Skeletal muscle satellite cell (primary cell): ENCODE results near the gene NUCKS1.
"Not testable (repeated sequence)": the region's sequence is repeated elsewhere in the genome, so short reads cannot be mapped to it uniquely, and the experiment has no call there.

Experiments
- H3K27me3 ChIP-seq: 2 replicates; pipeline ENCODE4 v1.7.0; 2013; ENCODE audit warnings: low read length; ENCODE audit not compliant: control insufficient read depth, insufficient read depth
- H3K36me3 ChIP-seq: 2 replicates; pipeline ENCODE4 v1.7.0; 2013; ENCODE audit warnings: mild to moderate bottlenecking, control low read depth, low read length; ENCODE audit not compliant: insufficient read depth
- H3K4me1 ChIP-seq: 2 replicates; pipeline ENCODE4 v1.7.0; 2013; ENCODE audit warnings: low read length; ENCODE audit not compliant: control insufficient read depth, insufficient read depth
- H3K4me2 ChIP-seq: 2 replicates; pipeline ENCODE4 v1.7.0; 2013; ENCODE audit warnings: mild to moderate bottlenecking, low read length
- H3K4me3 ChIP-seq: 2 replicates; pipeline ENCODE4 v1.7.0; 2013; ENCODE audit warnings: low read length
- H3K9ac ChIP-seq: 2 replicates; pipeline ENCODE4 v1.7.0; 2013; ENCODE audit warnings: mild to moderate bottlenecking, low read depth, low read length, moderate library complexity
- H3K9me3 ChIP-seq: replicated peaks from 2 replicates; pipeline ENCODE4 v1.7.0; 2013; ENCODE audit warnings: mild to moderate bottlenecking, control low read depth, low read length

The NUCKS1 gene

GRCh38 chr1:205746757-205747412, 3.1 kb downstream of the NUCKS1 start:
- peak overlapping the region; percentile 95 for H3K9ac ChIP-seq
- H3K36me3 ChIP-seq, result no peaks in the 10 kb centered on the region
- peak overlapping the region; percentile 85 for H3K4me3 ChIP-seq
- no peaks in the 10 kb centered on the region for H3K9me3 ChIP-seq
- H3K27me3 ChIP-seq, result no peaks in the 10 kb centered on the region
- H3K4me1 ChIP-seq, result peaks cover 14% of the 10 kb centered on the region
- peak overlapping the region; percentile 78 for H3K4me2 ChIP-seq

GRCh38 chr1:205744403-205744802, 5.6 kb downstream of the NUCKS1 start:
- H3K4me2 ChIP-seq, result no peak overlapping the region
- H3K27me3 ChIP-seq, result no peaks in the 10 kb centered on the region
- H3K36me3 ChIP-seq, result peaks cover under 1% of the 10 kb centered on the region
- H3K4me3 ChIP-seq, result no peak overlapping the region
- H3K9ac ChIP-seq, result no peak overlapping the region
- peaks cover 24% of the 10 kb centered on the region for H3K4me1 ChIP-seq
- no peaks in the 10 kb centered on the region for H3K9me3 ChIP-seq

DNA sequence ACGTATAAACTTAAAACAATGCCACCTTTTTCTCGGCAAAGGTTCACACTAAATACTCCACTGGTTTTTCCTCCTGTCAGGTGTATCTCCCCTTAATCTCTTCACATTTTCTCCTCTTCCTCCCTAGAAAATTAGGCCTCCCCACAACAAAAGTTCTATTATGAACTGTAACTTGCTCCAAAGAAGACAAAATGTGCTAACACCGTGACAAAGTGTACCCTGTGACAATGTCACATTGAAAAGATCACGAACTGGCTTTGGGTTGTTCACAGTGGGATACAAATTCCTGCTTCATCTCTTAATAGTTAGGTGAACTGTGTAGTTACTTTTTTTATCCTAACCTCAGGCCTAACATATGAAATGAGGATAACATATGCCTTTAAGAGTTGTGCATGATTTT, 6.0 kb downstream of the NUCKS1 start:
- Histone ChIP-seq H3K4me3 (no peak overlapping the region), H3K9ac (no peak overlapping the region), H3K4me2 (no peak overlapping the region), H3K27me3 (no peaks in the 10 kb centered on the region), H3K4me1 (peaks cover 26% of the 10 kb centered on the region), H3K9me3 (no peaks in the 10 kb centered on the region), H3K36me3 (peaks cover 5% of the 10 kb centered on the region)

DNA sequence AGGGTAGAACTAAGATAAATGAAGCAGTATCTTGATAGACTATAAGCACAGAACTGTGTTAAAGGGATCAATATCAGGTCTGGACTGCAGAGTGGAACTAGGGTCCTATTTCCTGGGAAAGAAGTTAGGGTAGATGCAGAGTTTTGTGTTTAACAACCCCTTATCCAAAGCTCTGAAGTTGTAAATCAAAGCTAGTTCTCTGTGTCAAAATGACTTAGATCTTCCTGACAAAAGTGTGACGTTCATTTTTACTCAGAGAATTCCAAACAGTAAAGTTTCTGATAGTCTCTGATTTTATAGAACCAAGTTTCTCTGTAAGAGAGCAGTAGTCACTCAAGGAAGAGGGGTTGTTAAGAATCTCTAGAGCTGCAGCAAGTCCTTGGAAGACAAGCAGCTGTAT, 8.3 kb downstream of the NUCKS1 start:
- Histone ChIP-seq H3K4me3 (no peak overlapping the region), H3K4me1 (peaks cover 16% of the 10 kb centered on the region), H3K9ac (no peak overlapping the region), H3K9me3 (no peaks in the 10 kb centered on the region), H3K4me2 (no peak overlapping the region), H3K36me3 (peaks cover 5% of the 10 kb centered on the region), H3K27me3 (no peaks in the 10 kb centered on the region)

GRCh38 chr1:205739348-205740160, 10.4 kb downstream of the NUCKS1 start:
- no peak overlapping the region for H3K4me3 ChIP-seq

DNA sequence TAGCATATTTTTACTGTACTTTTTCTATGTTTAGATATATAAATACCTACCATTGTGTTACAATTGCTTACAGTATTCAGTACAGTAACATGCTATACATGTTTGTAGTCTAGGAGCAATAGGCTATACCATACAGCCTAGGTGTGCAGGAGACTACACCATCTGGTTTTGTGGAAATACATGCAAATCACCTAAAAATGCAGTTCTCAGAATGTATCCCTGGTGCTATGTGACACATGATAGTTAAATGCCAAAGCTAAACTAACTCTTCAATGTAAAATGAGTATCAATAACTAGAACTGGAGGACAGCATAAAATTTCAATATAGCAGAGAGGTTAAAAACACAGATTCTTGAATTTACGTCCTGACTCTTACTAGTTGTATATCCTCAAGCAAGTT, 14.8 kb downstream of the NUCKS1 start:
- Histone ChIP-seq H3K27me3 (no peaks in the 10 kb centered on the region), H3K9ac (no peak overlapping the region), H3K4me3 (no peak overlapping the region), H3K36me3 (peaks cover 34% of the 10 kb centered on the region), H3K4me2 (no peak overlapping the region), H3K9me3 (no peaks in the 10 kb centered on the region), H3K4me1 (peaks cover 15% of the 10 kb centered on the region)

More at GRCh38 chr1:205739348-205740160, 10.4 kb downstream of the NUCKS1 start:
- no peaks in the 10 kb centered on the region for H3K9me3 ChIP-seq
- no peak overlapping the region for H3K9ac ChIP-seq
- H3K4me2 ChIP-seq, result no peak overlapping the region
- H3K36me3 ChIP-seq, result peaks cover 23% of the 10 kb centered on the region
- peaks cover 12% of the 10 kb centered on the region for H3K4me1 ChIP-seq
- H3K27me3 ChIP-seq, result no peaks in the 10 kb centered on the region

GRCh38 chr1:205733438-205734175, 16.4 kb downstream of the NUCKS1 start:
- H3K4me2 ChIP-seq, result no peak overlapping the region
- H3K4me1 ChIP-seq, result peaks cover 5% of the 10 kb centered on the region
- no peaks in the 10 kb centered on the region for H3K9me3 ChIP-seq
- H3K36me3 ChIP-seq, result peaks cover 35% of the 10 kb centered on the region
- no peak overlapping the region for H3K4me3 ChIP-seq
- no peaks in the 10 kb centered on the region for H3K27me3 ChIP-seq
- no peak overlapping the region for H3K9ac ChIP-seq

- Histone ChIP-seq H3K27me3 (no peaks in the 10 kb centered on the region), H3K36me3 (peaks cover 50% of the 10 kb centered on the region), H3K4me2 (no peak overlapping the region), H3K9me3 (no peaks in the 10 kb centered on the region), H3K4me3 (no peak overlapping the region), H3K4me1 (peaks cover 5% of the 10 kb centered on the region), H3K9ac (no peak overlapping the region)
Observed at GRCh38 chr1:205729945-205730610, 19.9 kb downstream of the NUCKS1 start.

- Histone ChIP-seq H3K4me3 (no peak overlapping the region), H3K9me3 (no peaks in the 10 kb centered on the region), H3K4me1 (no peaks in the 10 kb centered on the region), H3K36me3 (peaks cover 67% of the 10 kb centered on the region), H3K27me3 (no peaks in the 10 kb centered on the region), H3K4me2 (no peak overlapping the region), H3K9ac (no peak overlapping the region)
Observed at GRCh38 chr1:205726619-205727125, 23.3 kb downstream of the NUCKS1 start.

DNA sequence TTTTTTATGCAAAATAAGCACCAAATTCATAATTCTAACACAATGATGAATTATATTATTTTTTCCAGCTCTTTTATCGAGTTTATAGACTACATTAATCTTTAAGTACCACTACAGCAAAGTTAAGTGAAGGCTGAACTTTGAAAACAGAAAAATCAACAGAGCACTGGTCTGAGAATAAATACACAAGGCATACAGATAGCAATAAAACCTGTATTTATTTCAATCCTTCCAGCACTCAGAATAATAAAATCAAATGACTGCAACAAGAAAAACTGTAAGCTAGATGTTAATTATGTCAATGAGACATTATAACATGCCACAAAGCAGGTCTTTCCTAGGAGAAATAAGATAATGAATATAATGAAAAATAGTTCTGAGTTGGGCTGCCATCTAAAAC, 24.5 kb downstream of the NUCKS1 start:
- Histone ChIP-seq H3K36me3 (peaks cover 66% of the 10 kb centered on the region), H3K4me2 (no peak overlapping the region), H3K9me3 (no peaks in the 10 kb centered on the region), H3K4me3 (no peak overlapping the region), H3K27me3 (no peaks in the 10 kb centered on the region), H3K4me1 (no peaks in the 10 kb centered on the region), H3K9ac (no peak overlapping the region)

- not testable (repeated sequence) for H3K4me1 ChIP-seq, H3K9ac ChIP-seq, H3K9me3 ChIP-seq, H3K4me3 ChIP-seq, H3K27me3 ChIP-seq, H3K4me2 ChIP-seq
- H3K36me3 ChIP-seq, result peaks cover 81% of the 10 kb centered on the region
Observed at GRCh38 chr1:205720740-205721139, 29.2 kb downstream of the NUCKS1 start.
